AG04450 (cell line): ENCODE measurements around the gene LRP2BP. TPM values are rescaled to one million over a fixed set of nuclear protein-coding genes. Genes with fewer than 3 reads are reported as not detected.
"Not testable (repeated sequence)": the region's sequence is repeated elsewhere in the genome, so short reads cannot be mapped to it uniquely, and the experiment has no call there.

Experiments
- CTCF ChIA-PET: fragments of 300-600, 350-600 bp; formaldehyde crosslinking; extraction: SDS; loops from one replicate; lab custom pipeline; 2022; ENCODE audit warnings: antibody characterized with exemption, inconsistent platforms; lab: Charles Lee
- POLR2A ChIA-PET: fragments of 350-600 bp; formaldehyde crosslinking; extraction: SDS; loops from one replicate; lab custom pipeline; 2021; ENCODE audit warnings: antibody characterized with exemption, inconsistent platforms; lab: Yijun Ruan, JAX
- DNase-seq: peaks from one replicate; pipeline ENCODE4 v3.0.0-alpha.2; 2011; ENCODE audit warnings: low read depth, low spot score
- H3K27ac ChIP-seq: one replicate; pipeline ENCODE4 v1.5.1; 2012; ENCODE audit warnings: low read depth, low read length, control low read depth
- H3K27me3 ChIP-seq: one replicate; pipeline ENCODE4 v1.6.0; 2012; ENCODE audit warnings: low read length; ENCODE audit not compliant: control insufficient read depth, insufficient read depth
- H3K4me3 ChIP-seq: 2 replicates; pipeline ENCODE4 v1.5.1; 2011; ENCODE audit warnings: mild to moderate bottlenecking, low read depth, low read length, control low read depth
- H3K9me3 ChIP-seq: 2 replicates; pipeline ENCODE4 v1.5.1; 2012; ENCODE audit warnings: low read length; ENCODE audit not compliant: control insufficient read depth, insufficient read depth
- CTCF ChIP-seq: IDR thresholded peaks from 2 replicates; pipeline ENCODE4 v1.5.1; 2011; ENCODE audit warnings: low read depth, low read length, control low read depth, inconsistent platforms
- polyA plus RNA-seq: library from polyadenylated mRNA; depleted of rRNA; stranded (reverse); fragments of >200 nt; gene quantifications from 2 replicates; pipeline ENCODE4 v1.2.3, GENCODE V29; 2011

LRP2BP gene
- polyA plus RNA-seq, 1 experiment, result 0.05 TPM

GRCh38 chr4:185371702-185372101, 24.0 kb downstream of the LRP2BP start:
- no peaks in the 10 kb centered on the region for H3K27me3 ChIP-seq
- DNase-seq, result no peak
- H3K9me3 ChIP-seq, result no peaks in the 10 kb centered on the region
- no peak for TF ChIP-seq CTCF
- no peak overlapping the region for H3K4me3 ChIP-seq
- H3K27ac ChIP-seq, result no peak overlapping the region
- ChIA-PET CTCF (no interaction called here), POLR2A (no interaction called here)

GRCh38 chr4:185370268-185370949, 25.3 kb downstream of the LRP2BP start:
- no peaks in the 10 kb centered on the region for H3K9me3 ChIP-seq
- no peak overlapping the region for H3K4me3 ChIP-seq
- no peak for DNase-seq
- ChIA-PET CTCF (interaction anchor here (0.6 kb wide), 1 partner anchor 236 kb away, joined by 3 read pairs; no protein-coding TSS in a partner anchor), POLR2A (no interaction called here)
- no peak overlapping the region for H3K27ac ChIP-seq
- no peaks in the 10 kb centered on the region for H3K27me3 ChIP-seq
- no peak for TF ChIP-seq CTCF

- POLR2A ChIA-PET, result no interaction called here
- DNase-seq, result no peak
- H3K27me3 ChIP-seq, result no peaks in the 10 kb centered on the region
- CTCF ChIA-PET, result interaction anchor here (0.6 kb wide), 1 partner anchor 235 kb away, joined by 3 read pairs; no protein-coding TSS in a partner anchor
- H3K4me3 ChIP-seq, result no peak overlapping the region
- no peak for TF ChIP-seq CTCF
- H3K9me3 ChIP-seq, result no peaks in the 10 kb centered on the region
- no peak overlapping the region for H3K27ac ChIP-seq
Observed at GRCh38 chr4:185369731-185370130, 26.0 kb downstream of the LRP2BP start.

- no peaks in the 10 kb centered on the region for H3K27me3 ChIP-seq
- H3K27ac ChIP-seq, result no peak overlapping the region
- no peak overlapping the region for H3K4me3 ChIP-seq
- ChIA-PET POLR2A (no interaction called here), CTCF (interaction anchor here (1.1 kb wide), 1 partner anchor 181 kb away, joined by 3 read pairs; no protein-coding TSS in a partner anchor)
- no peaks in the 10 kb centered on the region for H3K9me3 ChIP-seq
- no peak for DNase-seq
- TF ChIP-seq CTCF, result no peak
Observed at GRCh38 chr4:185364886-185365285, 30.8 kb downstream of the LRP2BP start.

GRCh38 chr4:185363251-185363650, 32.5 kb downstream of the LRP2BP start:
- TF ChIP-seq CTCF, result no peak
- no peak for DNase-seq
- Histone ChIP-seq H3K4me3 (no peak overlapping the region), H3K27ac (no peak overlapping the region), H3K27me3 (no peaks in the 10 kb centered on the region), H3K9me3 (no peaks in the 10 kb centered on the region)
- ChIA-PET POLR2A (no interaction called here), CTCF (no interaction called here)

GRCh38 chr4:185362570-185362969, 33.2 kb downstream of the LRP2BP start:
- H3K27me3 ChIP-seq, H3K9me3 ChIP-seq, H3K4me3 ChIP-seq, DNase-seq, POLR2A ChIA-PET, CTCF ChIA-PET, H3K27ac ChIP-seq: not testable (repeated sequence)
